Endothelial cell of umbilical vein (primary cell): ENCODE measurements around the gene RFX1.

Experiments
- CTCF ChIP-seq, 2 donors: IDR thresholded peaks; 1 replicate in 1 of 2; 2 replicates in 1 of 2; pipeline ENCODE4 v1.5.1; 2011; ENCODE audit warnings: low read length in 2 of 2, mild to moderate bottlenecking in 2 of 2, moderate library complexity in 2 of 2, control low read depth in 1 of 2, inconsistent platforms in 1 of 2, low read depth in 1 of 2; ENCODE audit not compliant: insufficient read depth in 1 of 2; ENCODE audit errors: extremely low read depth in 1 of 2
- POLR2A ChIP-seq: IDR thresholded peaks from 2 replicates; pipeline ENCODE4 v1.6.1; 2012; ENCODE audit warnings: low read depth, mild to moderate bottlenecking, control low read depth, low read length

DNA sequence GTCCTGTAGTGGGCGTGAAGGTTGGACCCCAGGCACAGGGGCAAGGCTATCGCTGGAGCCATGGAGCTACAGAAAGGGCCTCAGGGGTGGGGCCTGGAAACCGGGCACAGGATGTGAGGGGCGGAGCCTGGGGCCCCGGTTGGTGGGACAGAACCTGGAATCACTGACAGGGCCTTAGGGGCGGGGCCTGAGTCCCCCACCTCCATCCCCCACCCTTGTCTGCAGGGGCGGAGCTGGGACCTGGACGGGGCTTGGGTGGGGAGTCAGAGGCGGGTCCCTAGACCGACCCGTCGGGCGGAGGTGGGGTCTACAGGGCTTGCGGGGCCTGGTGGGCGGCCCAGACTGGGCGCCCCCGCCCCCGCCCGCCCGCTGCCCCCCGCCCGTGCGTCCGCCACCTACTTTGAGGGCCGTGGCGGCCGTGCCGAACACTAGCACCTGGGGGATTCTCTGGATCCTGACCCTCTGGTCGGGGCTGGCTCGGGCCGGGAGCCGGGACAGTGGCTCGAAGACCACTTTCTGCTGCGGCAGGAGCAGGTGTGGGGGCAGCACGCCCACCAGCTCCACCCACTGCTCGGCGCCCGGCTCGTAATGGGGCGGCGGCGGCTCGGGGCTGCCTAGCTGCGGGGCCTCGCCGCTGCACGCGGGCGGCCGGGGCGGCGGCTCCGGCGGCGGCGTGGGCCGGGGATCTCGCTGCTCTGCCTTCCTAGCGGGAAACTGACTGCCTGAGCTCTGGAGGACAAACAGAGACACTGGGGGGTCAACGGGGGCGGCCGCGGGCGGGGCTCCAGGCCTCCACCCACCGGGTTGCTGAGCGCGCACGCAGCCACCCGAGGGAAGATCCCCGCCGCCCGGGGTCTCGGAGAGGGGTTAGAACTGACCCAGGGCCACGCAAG, 27.5 kb downstream of the RFX1 start:
- TF ChIP-seq CTCF (IDR thresholded peaks at IDR 0.05; ENCODE audit: extremely low read depth in 1 of 2, insufficient read depth in 1 of 2, low read depth in 1 of 2, low read length in 2 of 2) (no peak), POLR2A (no peak)
